Upper lobe of left lung (tissue), 4 donors: ENCODE results near the gene SMIM38.

ENCODE experiments used
- POLR2A ChIP-seq, 4 donors: fragments of 450-650 bp; IDR thresholded peaks; one replicate each; pipeline ENCODE4 v1.5.1; 2016 to 2017; ENCODE audit warnings: antibody characterized with exemption in 4 of 4, mild to moderate bottlenecking in 2 of 4
- POLR2AphosphoS5 ChIP-seq, 2 donors: sonication (generic); formaldehyde crosslinking; IDR thresholded peaks; one replicate each; pipeline ENCODE4 v1.5.1; 2017; ENCODE audit warnings: antibody characterized with exemption in 2 of 2
- TF ChIP-seq, protein P1 (sequence below), 6 experiments: fragments of 450-650 bp in 4 of 6; fragments of 200-600 bp in 2 of 6; sonication (generic) in 2 of 6; IDR thresholded peaks; one replicate each; pipeline ENCODE4 v1.5.1; 2016 to 2019; ENCODE audit warnings: antibody characterized with exemption in 6 of 6

- TF ChIP-seq POLR2A (IDR thresholded peaks at IDR 0.05), result no peak
- TF ChIP-seq, protein P1, sequence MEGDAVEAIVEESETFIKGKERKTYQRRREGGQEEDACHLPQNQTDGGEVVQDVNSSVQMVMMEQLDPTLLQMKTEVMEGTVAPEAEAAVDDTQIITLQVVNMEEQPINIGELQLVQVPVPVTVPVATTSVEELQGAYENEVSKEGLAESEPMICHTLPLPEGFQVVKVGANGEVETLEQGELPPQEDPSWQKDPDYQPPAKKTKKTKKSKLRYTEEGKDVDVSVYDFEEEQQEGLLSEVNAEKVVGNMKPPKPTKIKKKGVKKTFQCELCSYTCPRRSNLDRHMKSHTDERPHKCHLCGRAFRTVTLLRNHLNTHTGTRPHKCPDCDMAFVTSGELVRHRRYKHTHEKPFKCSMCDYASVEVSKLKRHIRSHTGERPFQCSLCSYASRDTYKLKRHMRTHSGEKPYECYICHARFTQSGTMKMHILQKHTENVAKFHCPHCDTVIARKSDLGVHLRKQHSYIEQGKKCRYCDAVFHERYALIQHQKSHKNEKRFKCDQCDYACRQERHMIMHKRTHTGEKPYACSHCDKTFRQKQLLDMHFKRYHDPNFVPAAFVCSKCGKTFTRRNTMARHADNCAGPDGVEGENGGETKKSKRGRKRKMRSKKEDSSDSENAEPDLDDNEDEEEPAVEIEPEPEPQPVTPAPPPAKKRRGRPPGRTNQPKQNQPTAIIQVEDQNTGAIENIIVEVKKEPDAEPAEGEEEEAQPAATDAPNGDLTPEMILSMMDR (IDR thresholded peaks at IDR 0.05), result no peak
- TF ChIP-seq POLR2AphosphoS5 (IDR thresholded peaks at IDR 0.05), result no peak
Measured at GRCh38 chr11:69111624-69112542, 43.9 kb upstream of the SMIM38 start.
